GM12892 (cell line): ENCODE measurements around the gene PPP2R3B.

ENCODE experiments used
- POLR2A ChIP-seq: IDR thresholded peaks from 2 replicates; pipeline ENCODE4 v1.6.1; 2011; ENCODE audit warnings: low read depth, low read length, control low read depth
- POLR2AphosphoS5 ChIP-seq: IDR thresholded peaks from 2 replicates; pipeline ENCODE4 v1.6.1; 2011; ENCODE audit warnings: low read depth, low read length, control low read depth

- TF ChIP-seq POLR2AphosphoS5: no peak
- no peak for TF ChIP-seq POLR2A
Observed at GRCh38 chrX:387729-388128, 1.0 kb upstream of the PPP2R3B start.
